COLO668 (cell line): ENCODE results near the gene KLHDC4.
A peak's percentile ranks its signal among the peaks of the same experiment; 100 is the strongest.
"Not testable (repeated sequence)": the region's sequence is repeated elsewhere in the genome, so short reads cannot be mapped to it uniquely, and the experiment has no call there.

Source experiments
- DNase-seq: peaks from one replicate; lab custom pipeline; 2025; ENCODE audit not compliant: unreplicated experiment; lab: John Stamatoyannopoulos, UW

KLHDC4 gene

DNA sequence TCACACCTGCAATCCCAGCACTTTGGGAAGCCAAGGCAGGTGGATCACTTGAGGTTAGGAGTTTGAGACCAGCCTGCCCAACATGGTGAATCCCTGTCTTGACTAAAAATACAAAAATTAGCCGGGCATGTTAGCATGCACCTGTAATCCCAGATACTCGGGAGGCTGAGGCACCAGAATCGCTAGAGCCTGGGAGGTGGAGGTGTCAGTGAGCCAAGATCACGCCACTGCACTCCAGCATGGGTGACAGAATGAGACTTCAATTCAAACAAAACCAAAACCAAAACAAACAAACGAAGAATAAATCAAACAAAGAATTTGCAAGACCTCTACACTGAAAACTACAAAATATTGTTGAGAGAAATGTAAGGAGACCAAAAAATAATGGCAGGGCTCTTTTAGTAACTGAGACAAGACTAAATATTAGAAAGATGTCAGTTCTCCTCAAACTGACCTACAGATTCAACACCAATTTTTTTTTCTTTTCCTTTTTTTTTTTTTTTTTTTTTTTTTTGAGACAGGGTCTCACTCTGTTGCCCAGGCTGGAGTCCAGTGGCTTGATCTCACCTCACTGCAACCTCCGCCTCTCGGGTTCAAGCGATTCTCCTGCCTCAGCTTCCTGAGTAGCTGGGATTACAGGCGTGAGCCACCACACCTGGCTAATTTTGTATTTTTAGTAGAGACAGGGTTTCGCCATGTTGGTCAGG, 23.1 kb upstream of the KLHDC4 start:
- not testable (repeated sequence) for DNase-seq

DNA sequence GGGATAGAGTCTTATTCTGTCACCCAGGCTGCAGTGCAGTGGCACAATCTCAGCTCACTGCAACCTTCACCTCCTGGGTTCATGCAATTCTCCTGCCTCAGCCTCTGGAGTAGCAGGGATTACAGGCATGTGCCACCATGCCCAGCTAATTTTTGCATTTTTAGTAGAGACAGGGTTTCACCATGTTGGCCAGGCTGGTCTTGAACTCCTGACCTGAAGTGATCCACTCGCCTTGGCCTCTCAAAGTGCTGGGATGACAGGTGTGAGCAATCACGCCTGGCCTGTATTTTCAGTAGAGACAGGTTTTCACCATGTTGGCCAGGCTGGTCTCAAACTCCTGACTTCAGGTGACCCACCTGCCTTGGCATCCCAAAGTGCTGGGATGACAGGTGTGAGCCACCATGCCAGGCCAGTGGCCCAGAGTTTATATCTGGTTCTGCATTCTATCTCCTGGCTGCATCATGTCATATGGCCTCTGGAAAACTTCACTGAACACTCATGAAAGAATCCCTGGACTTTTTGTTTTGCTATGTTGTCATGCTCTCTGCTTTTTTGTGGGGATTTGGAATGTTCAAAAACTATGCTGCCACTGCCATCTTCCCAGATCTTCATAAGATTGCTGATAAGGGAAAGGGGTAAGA, 21.8 kb upstream of the KLHDC4 start:
- DNase-seq, result not testable (repeated sequence)

DNA sequence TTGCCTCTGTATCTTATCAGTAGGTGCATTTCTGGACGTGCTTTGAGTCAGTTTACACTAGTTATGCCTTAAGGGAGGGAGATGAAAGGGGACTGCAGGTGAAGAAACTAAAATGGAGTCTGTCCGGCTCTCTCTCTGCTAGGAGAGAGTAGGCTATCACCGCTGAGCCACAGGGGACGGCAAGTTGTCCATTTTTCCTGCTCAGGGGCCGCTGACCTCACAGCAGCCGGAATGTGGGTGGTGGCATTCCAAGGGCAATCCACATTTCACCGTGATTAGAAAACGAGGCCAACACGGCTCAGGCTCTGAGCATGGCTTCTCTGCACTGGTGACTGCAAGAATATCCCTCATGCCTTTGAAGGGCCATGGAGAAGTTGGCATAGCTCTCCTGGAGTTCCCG, 19.0 kb upstream of the KLHDC4 start:
- DNase-seq, result no peak

DNA sequence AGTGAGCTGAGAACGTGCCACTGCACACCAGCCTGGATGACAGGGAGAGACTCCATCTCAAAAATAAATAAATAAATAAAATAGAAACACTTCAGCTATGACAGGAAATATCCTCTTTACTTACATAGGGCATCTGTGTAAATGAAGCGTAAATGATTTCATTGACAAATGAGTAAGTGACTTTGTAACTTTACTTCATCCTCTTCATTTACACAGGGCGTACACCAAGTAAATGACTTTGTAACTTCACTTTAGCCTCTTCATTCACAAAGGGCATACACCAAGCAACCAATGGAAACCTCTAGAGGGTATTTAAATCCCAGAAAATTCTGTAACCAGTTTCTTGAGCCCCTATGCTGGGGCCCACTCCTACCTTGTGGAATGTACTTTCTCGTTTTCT, 16.2 kb upstream of the KLHDC4 start:
- DNase-seq, result no peak

DNA sequence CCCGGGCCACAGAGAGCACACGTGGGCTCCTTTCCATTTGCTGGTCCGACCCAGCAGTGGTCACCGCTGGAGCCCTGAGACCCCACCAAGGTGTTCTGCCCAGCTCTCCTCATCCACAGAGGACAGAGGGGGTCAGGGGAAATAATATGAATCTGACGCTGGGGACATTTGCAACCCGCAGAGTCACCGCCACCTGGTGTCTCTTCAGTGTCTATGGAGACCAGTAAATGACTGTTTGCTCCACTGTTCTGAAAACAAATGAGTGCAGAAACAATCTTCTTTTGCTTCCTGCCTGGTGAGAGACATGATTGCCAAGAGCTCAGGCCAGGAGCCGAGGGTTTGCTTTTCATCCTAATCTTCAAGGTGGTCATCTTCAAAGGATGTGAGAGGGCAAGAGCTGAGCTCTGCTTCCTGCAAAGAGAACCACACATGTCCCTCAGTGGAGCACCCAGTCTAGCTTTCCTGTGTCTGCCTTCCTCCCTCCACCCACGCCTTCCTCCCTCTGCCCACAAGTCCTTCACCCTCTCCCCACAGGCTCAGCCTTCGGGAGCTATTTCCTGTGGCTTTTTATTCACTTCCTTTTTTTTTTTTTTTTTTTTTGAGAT, 14.7 kb upstream of the KLHDC4 start:
- DNase-seq, result peak; percentile 52

DNA sequence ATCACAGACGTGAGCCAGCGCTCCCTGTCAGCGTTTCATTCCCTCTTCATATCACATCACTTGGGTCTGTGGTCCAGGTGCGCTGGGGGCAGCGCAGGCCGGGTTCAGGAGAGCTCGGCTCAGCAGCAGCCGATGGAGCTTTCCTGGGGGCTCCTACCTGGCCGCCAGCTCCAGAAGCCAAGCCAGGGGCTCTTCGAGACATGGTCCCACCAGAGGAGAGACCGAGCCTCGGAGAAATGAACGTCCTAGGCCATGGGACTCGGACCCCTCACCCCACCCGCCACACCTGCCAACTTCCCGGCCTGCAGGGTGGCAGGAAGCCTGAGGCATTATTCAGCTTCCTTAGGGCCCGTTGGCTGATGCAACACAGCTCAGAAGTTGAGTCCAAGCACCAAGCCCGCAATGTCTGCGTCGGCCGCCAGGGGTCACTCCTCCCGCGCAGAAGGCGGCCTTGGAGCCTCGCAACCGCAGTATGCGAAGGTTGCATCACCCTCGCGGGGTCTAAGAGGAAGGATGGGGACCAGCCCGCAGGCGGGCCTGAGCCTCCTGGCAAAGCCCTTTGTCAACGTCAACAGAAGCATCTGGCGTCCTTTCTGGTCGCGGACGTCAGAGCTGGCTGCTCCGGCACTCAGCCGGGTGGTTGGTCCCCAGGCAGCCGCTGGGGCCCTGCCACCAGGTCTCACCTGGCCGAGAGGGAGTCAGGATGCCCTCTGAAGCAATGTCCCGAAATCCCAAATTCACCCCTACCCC, 13.2 kb upstream of the KLHDC4 start:
- peak; percentile 96 for DNase-seq

DNA sequence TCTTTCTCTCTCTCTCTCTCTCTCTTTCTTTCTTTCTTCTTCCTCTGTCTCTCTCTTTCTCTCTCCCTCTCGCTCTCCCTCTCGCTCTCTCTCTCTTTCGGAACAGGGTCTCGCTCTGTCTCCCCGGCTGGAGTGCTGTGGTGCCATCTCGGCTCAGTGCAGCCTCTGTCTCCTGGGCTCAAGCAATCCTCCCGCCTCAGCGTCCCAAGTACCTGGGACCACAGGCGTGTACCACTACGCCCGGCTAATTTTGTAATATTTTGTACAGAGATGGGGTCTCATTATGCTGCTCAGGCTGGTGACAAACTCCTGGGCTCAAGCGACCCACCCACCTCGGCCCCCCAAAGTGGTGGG, 12.7 kb upstream of the KLHDC4 start:
- no peak for DNase-seq

DNA sequence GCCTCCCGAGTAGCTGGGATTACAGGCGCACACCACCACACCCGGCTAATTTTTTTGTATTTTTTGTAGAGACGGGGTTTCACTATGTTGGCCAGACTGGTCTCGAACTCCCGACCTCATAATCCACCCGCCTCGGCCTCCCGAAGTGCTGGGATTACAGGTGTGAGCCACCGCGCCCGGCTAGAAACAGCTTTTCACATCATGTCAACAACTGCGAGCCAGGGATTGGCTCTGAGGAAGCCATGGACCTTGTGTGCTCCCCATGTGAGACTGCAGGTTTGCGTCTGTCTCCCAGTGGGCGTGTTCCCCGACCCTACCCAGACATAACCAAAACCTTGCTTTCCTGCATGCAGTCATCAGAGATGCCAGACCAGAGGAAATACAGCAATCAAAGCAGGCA, 8.1 kb upstream of the KLHDC4 start:
- DNase-seq, result not testable (repeated sequence)

DNA sequence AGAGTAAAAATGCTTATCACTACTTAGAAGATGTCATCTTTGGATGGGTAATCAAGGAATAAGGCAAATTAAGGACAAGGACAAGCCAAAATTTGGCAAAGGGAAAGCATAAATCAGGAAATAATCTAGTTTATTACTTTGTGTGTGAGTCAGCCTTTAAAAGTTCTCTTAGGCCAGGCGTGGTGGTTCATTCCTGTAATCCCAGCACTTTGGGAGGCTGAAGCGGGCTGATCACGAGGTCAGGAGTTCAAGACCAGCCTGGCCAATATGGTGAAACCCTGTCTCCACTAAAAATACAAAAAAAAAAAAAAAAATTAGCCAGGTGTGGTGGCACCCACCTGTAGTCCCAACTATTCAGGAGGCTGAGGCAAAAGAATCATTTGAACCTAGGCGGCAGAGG, 1.7 kb upstream of the KLHDC4 start:
- DNase-seq, result not testable (repeated sequence)

DNA sequence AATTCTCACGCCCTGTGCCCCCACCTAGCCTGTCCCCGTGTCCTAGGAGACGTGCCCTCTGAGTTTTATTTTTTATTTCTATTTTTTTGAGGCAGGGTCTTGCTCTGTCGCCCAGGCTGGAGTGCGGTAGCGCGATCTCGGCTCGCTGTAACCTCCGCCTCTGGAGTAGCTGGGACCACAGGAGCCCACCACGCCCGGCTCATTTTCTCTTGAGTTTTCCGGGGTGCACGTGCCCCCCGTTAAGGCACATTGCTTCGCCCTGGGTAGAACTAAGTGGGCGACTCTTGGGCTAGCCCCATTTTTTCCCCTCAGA, 655 bp upstream of the KLHDC4 start:
- DNase-seq, result no peak

DNA sequence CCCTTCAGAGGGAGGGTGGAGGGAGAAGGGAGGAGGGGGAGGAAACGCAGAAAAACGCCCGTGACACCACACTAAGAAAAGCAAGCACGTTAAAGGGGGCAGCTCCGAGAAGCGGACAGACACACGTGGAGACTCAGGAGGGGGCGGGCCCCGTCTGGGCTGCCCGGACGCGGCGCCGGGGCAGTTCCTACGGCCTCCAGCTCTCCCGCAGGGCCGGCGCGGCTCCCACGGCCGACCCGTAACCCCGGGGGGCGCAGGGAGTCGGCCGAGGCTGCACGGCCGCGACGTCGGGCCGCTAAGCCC, 362 bp downstream of the KLHDC4 start:
- DNase-seq, result peak; percentile 40

DNA sequence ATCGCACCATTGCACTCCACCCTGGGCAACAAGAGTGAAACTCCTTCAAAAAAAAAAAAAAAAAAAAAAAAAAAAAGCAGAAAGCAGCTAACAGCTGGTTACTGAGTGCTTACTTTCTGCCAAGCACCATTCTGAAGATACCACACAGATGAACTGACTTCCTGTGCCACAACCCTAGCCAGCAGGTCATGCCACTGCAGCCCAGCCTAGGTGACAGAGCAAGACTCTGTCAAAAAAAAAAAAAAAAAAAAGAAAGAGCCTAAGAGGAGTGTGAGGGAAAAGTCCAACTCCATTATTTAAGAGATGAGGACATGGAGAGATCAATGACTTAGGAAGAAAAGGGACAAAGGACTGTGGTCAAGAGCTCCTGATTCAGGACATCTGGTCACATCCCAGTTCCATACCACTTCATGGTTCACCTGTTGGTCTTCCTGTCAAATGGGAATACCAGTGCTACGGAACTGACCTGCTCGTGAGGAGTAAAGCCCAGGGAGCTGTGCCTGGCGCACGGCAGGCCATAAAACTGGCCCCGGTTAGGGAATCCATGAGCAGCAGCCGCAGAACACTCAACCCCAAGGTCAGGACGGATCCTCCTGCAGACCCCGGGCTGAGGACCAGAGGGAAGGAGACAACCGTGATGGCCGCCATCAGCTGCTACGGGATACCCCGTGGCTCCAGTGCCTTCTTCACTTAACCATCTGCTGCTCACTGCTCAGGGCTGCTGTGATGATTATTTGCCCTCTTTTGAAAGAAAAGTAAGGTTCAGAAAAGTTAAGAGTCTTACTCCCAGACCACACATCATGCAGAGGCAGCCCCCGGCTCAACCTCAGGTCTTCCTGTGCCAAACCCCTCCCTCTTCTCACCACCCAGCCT, 950 bp downstream of the KLHDC4 start:
- no peak for DNase-seq

DNA sequence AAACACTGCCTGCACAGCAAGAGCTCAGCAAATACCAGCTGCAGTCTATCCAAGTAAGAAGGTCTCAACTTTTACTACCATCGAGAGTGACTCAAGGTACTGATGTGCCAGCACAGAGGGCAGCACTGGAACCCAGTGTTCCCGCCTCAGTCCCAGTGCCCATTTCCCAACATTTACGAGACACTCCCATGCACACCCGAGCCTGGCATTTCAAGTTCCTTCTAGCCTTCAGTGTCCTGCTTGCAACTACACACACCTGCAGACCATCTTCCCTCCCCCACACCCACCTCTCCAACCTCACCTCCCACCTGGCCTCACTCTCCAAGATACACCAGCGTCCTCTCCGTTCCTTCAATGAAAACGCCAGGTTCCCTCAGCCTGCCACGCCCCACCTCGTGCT, 3.2 kb downstream of the KLHDC4 start:
- DNase-seq, result no peak

DNA sequence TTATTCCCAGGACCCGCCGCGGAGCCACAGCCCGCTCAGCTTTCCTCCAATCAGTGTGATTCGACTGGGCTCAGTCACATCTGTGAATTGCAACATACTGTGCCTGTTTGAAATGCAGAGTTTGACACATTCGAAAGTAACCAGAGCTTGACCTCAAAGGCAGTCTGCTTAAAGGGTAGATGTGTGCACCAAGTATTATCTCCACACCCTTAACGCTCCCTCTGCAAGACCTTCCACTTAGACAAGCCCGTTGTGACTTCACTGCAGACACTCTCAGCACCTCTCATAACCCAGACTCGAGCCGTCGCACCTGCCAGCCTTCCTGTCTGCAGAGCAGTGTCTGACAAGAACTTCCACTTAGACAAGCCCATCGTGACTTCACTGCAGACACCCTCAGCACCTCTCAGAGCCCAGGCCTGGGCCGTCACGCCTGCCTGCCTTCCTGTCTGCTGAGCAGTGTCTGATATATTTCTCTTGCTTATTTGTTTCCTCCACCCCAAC, 3.7 kb downstream of the KLHDC4 start:
- no peak for DNase-seq

DNA sequence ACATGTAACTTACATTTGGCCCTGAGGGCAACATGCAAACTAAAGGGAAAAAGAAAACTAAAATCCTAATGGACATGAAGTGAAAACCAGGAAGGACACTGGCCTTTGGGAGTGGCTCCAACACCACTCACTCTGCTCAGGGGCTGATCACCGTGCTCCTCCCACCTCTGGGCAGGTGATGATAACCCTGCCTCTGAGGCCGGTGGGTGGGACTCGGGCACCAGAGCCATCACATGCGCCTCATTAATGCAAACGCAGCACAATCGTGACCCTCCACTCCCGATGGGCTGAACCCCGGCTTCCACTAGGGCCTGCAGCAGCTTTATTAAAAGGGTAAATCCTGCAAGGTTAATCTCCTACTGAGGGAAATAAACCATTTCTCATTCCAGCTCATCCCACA, 4.7 kb downstream of the KLHDC4 start:
- DNase-seq, result no peak

DNA sequence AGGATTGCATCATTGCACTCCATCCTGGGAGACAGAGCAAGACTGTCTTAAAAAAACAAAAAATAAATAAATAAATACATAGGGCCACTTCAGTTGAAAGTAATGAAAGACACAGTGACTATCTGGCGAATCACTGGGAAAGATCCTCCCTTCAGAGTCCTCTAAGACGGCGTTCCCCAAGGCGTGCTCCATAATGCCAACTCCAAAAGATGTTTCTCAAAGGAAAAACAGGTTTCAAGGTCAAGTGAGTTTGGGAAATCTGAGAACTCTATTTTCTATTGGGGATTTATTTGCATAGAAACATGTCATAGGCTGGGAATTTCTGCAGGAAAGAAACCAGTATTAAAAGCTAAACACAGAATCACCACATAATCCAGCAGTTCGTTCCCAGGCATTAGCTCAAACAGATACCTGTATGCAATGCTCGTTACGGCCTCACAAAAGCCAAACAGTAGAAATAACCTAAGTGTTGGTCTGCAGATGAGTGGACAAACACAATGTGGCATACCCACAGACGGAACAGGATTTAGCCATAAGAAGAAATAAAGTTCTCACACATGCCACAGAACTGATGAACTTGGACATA, 7.9 kb downstream of the KLHDC4 start:
- no peak for DNase-seq

DNA sequence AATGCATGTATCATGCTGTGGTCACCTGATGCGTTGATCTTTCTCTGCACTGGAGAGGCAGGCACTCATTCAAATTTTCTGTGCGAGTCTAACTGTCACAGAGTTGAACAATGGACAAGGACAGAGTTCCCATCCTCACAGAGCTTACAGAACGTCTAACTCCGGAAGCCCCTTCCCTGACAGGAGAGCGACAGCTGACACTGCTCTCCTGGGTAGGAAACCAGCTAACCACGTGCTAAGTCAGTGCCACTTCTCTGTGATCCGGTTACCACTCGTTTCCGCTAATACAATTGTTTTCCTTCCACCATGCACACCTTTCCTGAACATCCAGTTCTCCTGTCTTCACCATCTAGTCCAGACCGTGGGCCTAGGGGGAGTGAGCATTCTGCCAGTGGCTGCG, 11.3 kb downstream of the KLHDC4 start:
- DNase-seq, result no peak

DNA sequence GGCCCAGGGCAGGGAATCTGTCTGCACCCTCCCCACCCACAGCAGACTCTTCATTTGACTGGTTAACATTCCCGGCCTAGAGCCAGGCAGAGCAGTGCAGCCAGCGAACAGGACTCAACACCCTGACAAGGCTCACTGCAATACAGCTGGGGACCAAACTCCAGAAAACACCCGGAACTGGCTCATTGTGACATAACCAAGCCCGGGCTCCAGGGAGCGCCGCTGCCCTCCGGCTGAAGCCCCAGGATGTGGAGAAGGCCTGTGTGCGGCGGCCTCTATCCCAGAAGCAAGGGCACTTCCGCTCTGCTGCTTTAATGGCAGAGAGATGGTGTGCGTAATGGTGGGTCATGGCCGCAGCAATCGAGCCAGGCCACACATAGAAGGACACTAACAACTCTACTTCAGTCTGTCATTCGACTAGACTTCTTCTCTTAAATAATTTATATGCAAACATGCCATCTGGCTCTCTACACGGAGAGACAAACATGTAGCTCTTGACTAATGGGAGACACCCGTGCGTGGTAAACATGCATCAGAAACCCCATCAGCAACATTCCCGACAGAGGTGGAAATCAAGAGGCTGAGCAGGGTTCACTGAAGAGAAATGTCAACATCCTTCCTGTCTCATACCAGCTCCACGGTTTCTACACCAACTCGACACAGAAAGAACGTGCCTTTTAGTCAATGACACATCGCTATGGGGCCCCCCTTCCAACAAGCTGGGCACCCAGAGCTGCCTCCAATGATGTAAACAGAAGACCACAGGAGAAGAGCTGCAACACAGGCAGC, 18.0 kb downstream of the KLHDC4 start:
- DNase-seq, result no peak

DNA sequence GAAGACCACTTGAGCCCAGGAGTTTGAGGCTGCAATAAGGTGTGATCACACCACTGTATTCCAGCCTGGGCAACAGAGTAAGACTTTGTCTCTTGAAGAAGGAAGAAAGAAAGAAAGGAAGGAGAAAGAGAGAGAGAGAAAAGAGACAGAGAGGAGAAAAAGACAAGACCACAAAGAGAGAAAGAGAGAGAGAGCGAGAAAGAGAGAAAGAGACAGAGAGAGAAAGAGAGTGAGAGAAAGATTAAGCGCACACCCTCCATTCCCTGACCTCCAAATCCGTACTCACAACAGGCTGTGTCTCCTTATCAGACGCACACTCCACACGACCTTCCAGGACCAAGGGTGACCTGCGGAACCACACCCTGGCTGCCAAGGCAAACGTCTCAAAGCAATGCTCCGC, 19.6 kb downstream of the KLHDC4 start:
- no peak for DNase-seq
